ENCODE results near the gene RGL1. TPM values are rescaled to one million over a fixed set of nuclear protein-coding genes. Genes with fewer than 3 reads are reported as not detected.

RGL1 gene
- total and polyA plus RNA-seq, 3 donors from 2014 or later: 34.3 to 58.2 (median 41.5) TPM

GRCh38 chr1:183869230-183869629 is 64.3 kb downstream of the RGL1 start:
- no peaks in the 10 kb centered on the region for H3K27me3 ChIP-seq
- intact Hi-C loops (cut with DNase I; ENCODE audit: low total_unique reads): no loop called here
- peaks cover 56% of the 10 kb centered on the region for H3K4me1 ChIP-seq
- peak overlapping the region; percentile 93 to 95 for H3K27ac ChIP-seq
- no peak for DNase-seq
- H3K36me3 ChIP-seq (ENCODE audit: low read depth, missing control alignments): no peaks in the 10 kb centered on the region
- TF ChIP-seq CTCF (IDR thresholded peaks at IDR 0.05) (no peak), POLR2A (IDR thresholded peaks at IDR 0.05) (no peak)
- WGBS, 2 donors: 53 to 68% methylated on average over 3 of the region's 3 CpGs
- H3K4me3 ChIP-seq: no peak overlapping the region
- H3K9me3 ChIP-seq: no peaks in the 10 kb centered on the region

GRCh38 chr1:183869664-183870063 is 64.7 kb downstream of the RGL1 start:
- no peak for DNase-seq
- Histone ChIP-seq H3K4me3 (peak overlapping the region in 1 of 2 donors; percentile 40), H3K27ac (peak overlapping the region; percentile 93 to 95), H3K4me1 (peaks cover 59% of the 10 kb centered on the region), H3K27me3 (no peaks in the 10 kb centered on the region), H3K9me3 (no peaks in the 10 kb centered on the region), H3K36me3 (ENCODE audit: low read depth, missing control alignments) (no peaks in the 10 kb centered on the region)
- TF ChIP-seq POLR2A (IDR thresholded peaks at IDR 0.05) (no peak), CTCF (IDR thresholded peaks at IDR 0.05) (no peak)
- WGBS, 2 donors: 54 to 59% methylated on average over 3 of the region's 3 CpGs
- intact Hi-C loops (cut with DNase I; ENCODE audit: low total_unique reads): no loop called here

DNA sequence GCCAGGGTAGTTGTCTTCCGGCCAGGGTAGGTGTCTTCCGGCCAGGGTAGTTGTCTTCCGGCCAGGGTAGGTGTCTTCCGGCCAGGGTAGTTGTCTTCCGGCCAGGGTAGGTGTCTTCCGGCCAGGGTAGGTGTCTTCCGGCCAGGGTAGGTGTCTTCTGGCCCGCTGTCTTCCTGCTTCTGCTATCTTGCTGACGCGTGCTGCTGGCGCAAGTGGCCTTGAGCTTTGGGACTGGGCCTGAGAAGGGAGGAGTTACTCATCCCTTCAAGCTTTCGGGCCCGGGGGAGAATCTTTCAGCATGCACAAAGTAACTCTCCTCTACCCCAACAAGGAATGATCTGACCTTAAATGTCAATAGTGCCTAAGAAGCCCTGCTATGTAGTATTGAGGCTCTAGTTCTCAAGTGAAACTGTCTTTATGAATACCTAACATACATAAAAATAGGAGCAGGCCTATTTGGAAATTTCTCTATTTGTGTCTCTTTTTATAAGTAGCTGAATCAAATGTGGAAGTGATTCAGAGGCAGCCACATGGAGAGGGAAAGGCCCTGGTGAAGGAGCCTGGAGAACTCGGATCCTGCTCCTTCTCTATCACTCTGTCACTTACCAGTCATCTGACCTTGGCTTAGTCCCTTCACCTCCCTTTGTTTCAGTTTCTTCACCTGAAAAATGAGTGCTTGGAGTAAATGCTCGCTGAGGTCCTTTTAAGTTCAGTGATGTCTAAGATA is 65.6 kb downstream of the RGL1 start:
- 19 to 49% methylated on average over 7 to 15 of the region's 15 CpGs for WGBS, 2 donors
- intact Hi-C loops (cut with DNase I; ENCODE audit: low total_unique reads): no loop called here
- DNase-seq: peak; percentile 96
- H3K27ac ChIP-seq: peak overlapping the region; percentile 93 to 95
- H3K36me3 ChIP-seq (ENCODE audit: low read depth, missing control alignments): no peaks in the 10 kb centered on the region
- H3K9me3 ChIP-seq: no peaks in the 10 kb centered on the region
- peaks cover 67% of the 10 kb centered on the region for H3K4me1 ChIP-seq
- no peak overlapping the region for H3K4me3 ChIP-seq
- TF ChIP-seq POLR2A (IDR thresholded peaks at IDR 0.05): no peak
- no peak for TF ChIP-seq CTCF (IDR thresholded peaks at IDR 0.05)
- no peaks in the 10 kb centered on the region for H3K27me3 ChIP-seq

DNA sequence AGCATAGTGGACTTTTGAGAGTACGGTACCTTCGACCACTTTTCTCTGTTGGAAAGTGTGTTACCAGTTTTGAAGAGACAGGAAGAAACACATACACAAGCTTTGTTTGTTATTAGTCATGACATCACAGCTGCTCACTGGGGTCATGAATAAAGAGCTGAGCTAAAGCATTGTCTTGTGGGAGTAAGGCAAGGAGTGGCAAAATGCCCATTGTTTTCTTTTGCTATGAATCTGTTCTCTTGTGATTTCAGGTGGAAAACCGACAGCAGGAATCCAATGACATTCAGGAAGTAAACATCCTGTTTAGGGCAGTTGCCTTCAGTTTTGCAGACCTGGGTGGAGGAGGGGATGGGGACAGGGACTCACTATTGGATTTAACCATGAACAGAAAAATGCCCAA is 66.2 kb downstream of the RGL1 start:
- intact Hi-C loops (cut with DNase I; ENCODE audit: low total_unique reads): no loop called here
- Histone ChIP-seq H3K9me3 (no peaks in the 10 kb centered on the region), H3K27ac (peak overlapping the region; percentile 93 to 95), H3K4me3 (no peak overlapping the region), H3K36me3 (ENCODE audit: low read depth, missing control alignments) (no peaks in the 10 kb centered on the region), H3K27me3 (no peaks in the 10 kb centered on the region), H3K4me1 (peaks cover 74% of the 10 kb centered on the region)
- TF ChIP-seq CTCF (IDR thresholded peaks at IDR 0.05) (no peak), POLR2A (IDR thresholded peaks at IDR 0.05) (no peak)
- 20 to 38% methylated on average over 3 of the region's 3 CpGs for WGBS, 2 donors
- DNase-seq: no peak

DNA sequence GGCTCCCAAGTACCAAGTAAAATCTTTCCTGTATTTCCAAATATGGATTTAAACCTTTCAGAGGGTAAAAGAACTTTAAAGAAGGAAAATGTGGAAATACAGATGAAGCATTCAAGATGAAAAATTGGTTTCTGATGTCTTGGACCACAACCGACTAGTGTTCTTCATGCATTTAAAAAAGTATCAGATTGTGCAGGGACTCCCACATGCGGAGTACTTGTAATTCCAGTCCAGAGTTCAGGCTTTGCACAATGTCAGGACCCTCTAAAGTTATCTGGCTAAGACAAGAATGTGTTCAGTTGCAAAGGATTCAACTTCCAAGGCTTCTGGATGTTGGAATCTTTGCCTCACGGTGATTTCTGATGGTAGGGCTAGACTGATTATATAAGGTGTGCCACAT is 66.7 kb downstream of the RGL1 start:
- no peaks in the 10 kb centered on the region for H3K27me3 ChIP-seq
- no peaks in the 10 kb centered on the region for H3K36me3 ChIP-seq (ENCODE audit: low read depth, missing control alignments)
- intact Hi-C loops (cut with DNase I; ENCODE audit: low total_unique reads): no loop called here
- H3K4me1 ChIP-seq: peaks cover 78% of the 10 kb centered on the region
- no peaks in the 10 kb centered on the region for H3K9me3 ChIP-seq
- 21 to 28% methylated on average over 3 of the region's 3 CpGs for WGBS, 2 donors
- no peak for TF ChIP-seq CTCF (IDR thresholded peaks at IDR 0.05)
- peak overlapping the region; percentile 93 to 95 for H3K27ac ChIP-seq
- DNase-seq: peak; percentile 55
- no peak overlapping the region for H3K4me3 ChIP-seq
